OCI-LY1 (cell line): ENCODE measurements around the gene IL10RB.
A peak's percentile ranks its signal among the peaks of the same experiment; 100 is the strongest.

ENCODE experiments used
- H2AFZ ChIP-seq: fragments of 200-600 bp; sonication (generic), shearing (Covaris generic); 2 replicates; pipeline ENCODE4 v1.6.0; 2014; ENCODE audit warnings: antibody characterized with exemption, mild to moderate bottlenecking, low read length
- H3F3A ChIP-seq: fragments of 200-600 bp; sonication (generic), shearing (Covaris generic); 2 replicates; pipeline ENCODE4 v1.6.0; 2014; ENCODE audit warnings: mild to moderate bottlenecking, antibody characterized with exemption, low read length, moderate library complexity; ENCODE audit not compliant: insufficient read depth
- H3K27ac ChIP-seq: fragments of 200-600 bp; sonication (generic); 2 replicates; pipeline ENCODE4 v1.5.1; 2014; ENCODE audit warnings: low read length, mixed run types, mild to moderate bottlenecking, low read depth; ENCODE audit not compliant: poor library complexity, severe bottlenecking
- H3K27me3 ChIP-seq: fragments of 200-600 bp; sonication (generic); 2 replicates; pipeline ENCODE4 v1.6.0; 2014; ENCODE audit warnings: antibody characterized with exemption, mild to moderate bottlenecking, low read length, moderate library complexity; ENCODE audit not compliant: insufficient read depth
- H3K36me3 ChIP-seq: fragments of 200-600 bp; sonication (generic); 2 replicates; pipeline ENCODE4 v1.6.1; 2014; ENCODE audit warnings: mild to moderate bottlenecking, antibody characterized with exemption, low read length, moderate library complexity, mixed read lengths; ENCODE audit not compliant: insufficient read depth
- H3K4me1 ChIP-seq: fragments of 200-600 bp; sonication (generic); 2 replicates; pipeline ENCODE4 v1.5.1; 2014; ENCODE audit warnings: mild to moderate bottlenecking, low read length, moderate library complexity; ENCODE audit not compliant: insufficient read depth, severe bottlenecking
- H3K4me2 ChIP-seq: fragments of 200-600 bp; sonication (generic), shearing (Covaris generic); 2 replicates; pipeline ENCODE4 v1.6.1; 2014; ENCODE audit warnings: low read length
- H3K4me3 ChIP-seq: fragments of 200-600 bp; sonication (generic); 2 replicates; pipeline ENCODE4 v1.5.1; 2014; ENCODE audit warnings: low read length, low read depth, mild to moderate bottlenecking, mixed read lengths; ENCODE audit not compliant: poor library complexity, severe bottlenecking
- H3K79me2 ChIP-seq: fragments of 200-600 bp; shearing (Covaris generic); 2 replicates; pipeline ENCODE4 v1.6.1; 2016; ENCODE audit warnings: mixed run types, low read length, mixed read lengths; ENCODE audit not compliant: insufficient read depth
- H3K9ac ChIP-seq: fragments of 200-600 bp; sonication (generic), shearing (Covaris generic); 2 replicates; pipeline ENCODE4 v1.6.1; 2014; ENCODE audit warnings: mild to moderate bottlenecking, low read length, mixed read lengths
- H3K9me2 ChIP-seq: fragments of 200-600 bp; sonication (generic), shearing (Covaris generic); 2 replicates; pipeline ENCODE4 v1.6.1; 2014; ENCODE audit warnings: low read depth, mild to moderate bottlenecking, low read length, mixed read lengths
- H3K9me3 ChIP-seq: fragments of 200-600 bp; shearing (Covaris generic); 2 replicates; pipeline ENCODE4 v1.6.1; 2014; ENCODE audit warnings: low read length, mixed read lengths
- H4K20me1 ChIP-seq: fragments of 200-600 bp; sonication (generic), shearing (Covaris generic); 2 replicates; pipeline ENCODE4 v1.6.0; 2016; ENCODE audit warnings: mild to moderate bottlenecking, low read length; ENCODE audit not compliant: insufficient read depth
- CTCF ChIP-seq: fragments of 200-600 bp; sonication (generic), shearing (Covaris generic); IDR thresholded peaks from 2 replicates; pipeline ENCODE4 v1.5.1; 2017; ENCODE audit warnings: mild to moderate bottlenecking, antibody characterized with exemption, low read length, moderate library complexity, mixed read lengths
- EZH2 ChIP-seq: fragments of 200-600 bp; sonication (generic), shearing (Covaris generic); IDR thresholded peaks from 2 replicates; pipeline ENCODE4 v1.8.0; 2017; ENCODE audit warnings: borderline replicate concordance, mixed run types, mild to moderate bottlenecking, antibody characterized with exemption, low read length, moderate library complexity, mixed read lengths

Gene IL10RB

GRCh38 chr21:33299181-33299752 is 33.1 kb downstream of the IL10RB start:
- H4K20me1 ChIP-seq = no peaks in the 10 kb centered on the region
- peak overlapping the region; percentile 96 for H3K27ac ChIP-seq
- H3K36me3 ChIP-seq = peaks cover 5% of the 10 kb centered on the region; the same call in 1 of the 2 replicates
- H3K9me2 ChIP-seq = no peaks in the 10 kb centered on the region
- peak overlapping the region; percentile 10; the same call in 1 of the 2 replicates for H3K9ac ChIP-seq
- H3F3A ChIP-seq = no peaks in the 10 kb centered on the region
- H3K27me3 ChIP-seq = no peaks in the 10 kb centered on the region
- no peak overlapping the region for H3K4me3 ChIP-seq
- H3K4me1 ChIP-seq = peaks cover 96% of the 10 kb centered on the region
- no peaks in the 10 kb centered on the region for H3K79me2 ChIP-seq
- TF ChIP-seq CTCF (peak; percentile 41; the same call in 1 of the 2 replicates), EZH2 (no peak)
- no peaks in the 10 kb centered on the region for H3K9me3 ChIP-seq
- peak overlapping the region; percentile 37; the same call in 1 of the 2 replicates for H3K4me2 ChIP-seq
- no peak overlapping the region for H2AFZ ChIP-seq

GRCh38 chr21:33300701-33301631 is 34.8 kb downstream of the IL10RB start:
- Histone ChIP-seq H3K9me2 (no peaks in the 10 kb centered on the region), H3F3A (no peaks in the 10 kb centered on the region), H2AFZ (peak overlapping the region; percentile 5; the same call in 1 of the 2 replicates), H3K4me2 (peak overlapping the region; percentile 27; the same call in 1 of the 2 replicates), H3K36me3 (no peaks in the 10 kb centered on the region), H3K4me1 (peaks cover 96% of the 10 kb centered on the region), H3K9ac (peak overlapping the region; percentile 56), H3K9me3 (no peaks in the 10 kb centered on the region), H3K4me3 (peak overlapping the region; percentile 1), H3K79me2 (no peaks in the 10 kb centered on the region), H4K20me1 (no peaks in the 10 kb centered on the region), H3K27ac (peak overlapping the region; percentile 96), H3K27me3 (no peaks in the 10 kb centered on the region)
- TF ChIP-seq CTCF (no peak), EZH2 (no peak)

- H3K27ac ChIP-seq = peak overlapping the region; percentile 96
These were observed 35.5 kb downstream of the IL10RB start for GRCh38 chr21:33301632-33302002.

More at GRCh38 chr21:33301632-33302002, 35.5 kb downstream of the IL10RB start:
- no peaks in the 10 kb centered on the region for H4K20me1 ChIP-seq
- peak overlapping the region; percentile 27; the same call in 1 of the 2 replicates for H3K4me2 ChIP-seq
- no peak overlapping the region for H2AFZ ChIP-seq
- H3K4me1 ChIP-seq = peaks cover 96% of the 10 kb centered on the region
- TF ChIP-seq CTCF (no peak), EZH2 (no peak)
- H3K9me3 ChIP-seq = no peaks in the 10 kb centered on the region
- H3K36me3 ChIP-seq = no peaks in the 10 kb centered on the region
- H3K79me2 ChIP-seq = no peaks in the 10 kb centered on the region
- H3F3A ChIP-seq = no peaks in the 10 kb centered on the region
- H3K9ac ChIP-seq = peak overlapping the region; percentile 56
- no peaks in the 10 kb centered on the region for H3K9me2 ChIP-seq
- H3K27me3 ChIP-seq = no peaks in the 10 kb centered on the region
- H3K4me3 ChIP-seq = peak overlapping the region; percentile 1
